Skeletal muscle satellite cell (primary cell): ENCODE measurements around the gene TMEM87A.

Experiments used
- H3K27me3 ChIP-seq: 2 replicates; pipeline ENCODE4 v1.7.0; 2013; ENCODE audit warnings: low read length; ENCODE audit not compliant: control insufficient read depth, insufficient read depth
- H3K36me3 ChIP-seq: 2 replicates; pipeline ENCODE4 v1.7.0; 2013; ENCODE audit warnings: mild to moderate bottlenecking, control low read depth, low read length; ENCODE audit not compliant: insufficient read depth
- H3K4me1 ChIP-seq: 2 replicates; pipeline ENCODE4 v1.7.0; 2013; ENCODE audit warnings: low read length; ENCODE audit not compliant: control insufficient read depth, insufficient read depth
- H3K4me2 ChIP-seq: 2 replicates; pipeline ENCODE4 v1.7.0; 2013; ENCODE audit warnings: mild to moderate bottlenecking, low read length
- H3K4me3 ChIP-seq: 2 replicates; pipeline ENCODE4 v1.7.0; 2013; ENCODE audit warnings: low read length
- H3K9ac ChIP-seq: 2 replicates; pipeline ENCODE4 v1.7.0; 2013; ENCODE audit warnings: mild to moderate bottlenecking, low read depth, low read length, moderate library complexity
- H3K9me3 ChIP-seq: replicated peaks from 2 replicates; pipeline ENCODE4 v1.7.0; 2013; ENCODE audit warnings: mild to moderate bottlenecking, control low read depth, low read length

The TMEM87A gene

DNA sequence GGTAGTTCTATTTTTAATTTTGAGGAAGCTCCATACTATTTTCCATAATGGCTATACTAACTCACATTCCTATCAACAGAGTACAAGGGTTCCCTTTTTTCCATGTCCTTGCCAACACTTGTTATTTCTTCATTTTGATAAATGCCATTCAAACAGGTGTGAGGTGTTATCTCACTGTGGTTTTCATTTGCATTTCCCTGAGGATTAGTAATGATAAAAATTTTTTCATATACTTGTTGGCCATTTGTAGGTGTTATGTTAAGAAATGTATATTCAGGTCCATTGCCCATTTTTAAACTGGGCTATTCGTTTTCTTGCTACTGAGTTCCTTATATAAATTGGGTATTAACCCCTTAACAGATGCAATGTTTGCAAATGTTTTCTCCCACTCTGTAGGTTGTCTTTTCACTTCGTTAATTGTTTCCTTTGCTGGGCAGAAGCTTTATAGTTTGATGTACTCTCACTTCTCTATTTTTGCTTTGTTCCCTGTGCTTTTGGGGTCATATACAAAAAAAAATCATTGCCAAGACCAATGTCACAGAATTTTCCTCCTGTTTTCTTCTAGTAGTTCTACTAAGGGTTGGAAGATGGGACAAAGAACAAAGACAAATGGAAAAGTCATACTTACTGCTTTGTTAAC, 54.2 kb downstream of the TMEM87A start:
- Histone ChIP-seq H3K9ac (no peak overlapping the region), H3K4me3 (no peak overlapping the region), H3K27me3 (no peaks in the 10 kb centered on the region), H3K36me3 (peaks cover 64% of the 10 kb centered on the region), H3K9me3 (no peaks in the 10 kb centered on the region), H3K4me1 (no peaks in the 10 kb centered on the region), H3K4me2 (no peak overlapping the region)

DNA sequence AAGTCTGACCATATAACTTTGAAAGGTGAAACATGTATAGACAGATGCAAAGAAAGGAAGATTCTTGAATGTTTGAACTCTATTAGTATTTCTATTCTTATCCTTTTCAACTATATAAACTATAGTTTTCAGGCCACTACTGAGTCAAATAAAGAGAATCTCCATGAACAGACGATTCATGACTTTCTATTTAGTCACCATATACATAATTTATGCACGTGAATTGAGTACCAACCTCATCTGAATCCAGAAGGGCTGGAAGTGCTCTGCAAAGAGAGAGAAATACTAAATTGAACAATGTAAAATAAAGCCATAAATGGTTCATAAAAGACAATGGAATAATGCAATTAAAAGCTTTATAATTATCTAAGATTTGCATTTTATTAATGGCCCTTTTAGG, 55.7 kb downstream of the TMEM87A start:
- peaks cover 76% of the 10 kb centered on the region for H3K36me3 ChIP-seq
- no peak overlapping the region for H3K9ac ChIP-seq
- no peaks in the 10 kb centered on the region for H3K9me3 ChIP-seq
- H3K27me3 ChIP-seq: no peaks in the 10 kb centered on the region
- no peak overlapping the region for H3K4me3 ChIP-seq
- H3K4me2 ChIP-seq: no peak overlapping the region
- no peaks in the 10 kb centered on the region for H3K4me1 ChIP-seq

DNA sequence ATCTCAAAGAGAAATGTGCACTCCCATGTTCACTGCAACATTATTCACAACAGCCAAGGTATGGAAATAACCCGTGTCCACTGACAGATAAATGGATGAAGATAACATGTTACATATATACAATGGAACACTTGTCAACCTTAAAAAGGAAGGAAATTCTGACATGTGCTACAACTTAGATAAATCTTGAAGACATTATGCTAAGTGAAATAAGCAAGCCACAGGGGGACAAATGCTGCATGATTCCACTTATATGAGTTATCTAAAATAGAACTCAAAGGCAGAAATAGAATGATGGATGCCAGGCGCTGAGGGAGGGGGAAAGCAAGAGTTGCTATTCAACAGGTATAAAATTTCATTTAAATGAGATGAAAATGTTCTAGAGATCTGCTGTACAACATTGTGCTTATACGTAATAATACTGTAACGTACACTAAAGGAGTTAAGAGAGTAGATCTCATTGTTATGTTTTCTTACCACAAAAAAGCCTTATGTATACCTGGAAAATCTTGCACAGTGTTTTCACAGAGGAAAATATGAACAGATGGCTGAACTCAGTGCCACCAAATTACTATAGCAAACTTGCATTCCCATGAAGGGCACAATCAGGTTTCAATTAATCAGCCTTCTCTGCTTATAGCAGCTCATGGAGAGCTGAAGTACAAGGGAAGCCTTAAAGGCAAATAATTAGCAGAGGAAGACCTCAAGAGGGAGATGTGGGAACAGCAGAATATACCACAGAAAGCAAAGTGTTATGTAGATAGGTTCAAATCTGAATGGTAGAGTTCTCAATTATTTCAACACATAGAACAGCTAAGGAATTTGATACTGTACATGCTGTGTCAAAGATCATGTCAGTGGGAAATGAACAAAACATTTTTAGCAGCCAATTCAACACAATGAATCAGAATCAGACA, 57.1 kb downstream of the TMEM87A start:
- Histone ChIP-seq H3K27me3 (no peaks in the 10 kb centered on the region), H3K9me3 (no peaks in the 10 kb centered on the region), H3K4me1 (no peaks in the 10 kb centered on the region), H3K36me3 (peaks cover 80% of the 10 kb centered on the region), H3K9ac (no peak overlapping the region), H3K4me3 (no peak overlapping the region), H3K4me2 (no peak overlapping the region)

DNA sequence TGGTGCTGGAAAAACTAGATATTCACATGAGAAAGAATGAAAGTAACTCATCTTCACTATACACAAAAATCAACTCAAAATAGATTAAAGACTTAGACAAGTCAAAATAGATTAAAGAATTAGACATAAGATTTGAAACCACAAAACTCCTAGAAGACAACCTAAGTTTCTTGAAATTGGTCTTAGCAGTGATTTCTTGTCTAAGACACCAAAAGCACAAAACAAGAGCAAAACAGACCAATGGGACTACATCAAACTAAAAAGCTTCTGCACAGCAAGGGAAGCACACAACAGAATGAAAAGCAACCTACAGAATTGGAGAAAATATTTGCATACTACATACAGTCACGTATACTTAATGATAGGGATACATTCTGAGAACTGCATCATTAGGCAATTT, 58.6 kb downstream of the TMEM87A start:
- peaks cover 85% of the 10 kb centered on the region for H3K36me3 ChIP-seq
- H3K9me3 ChIP-seq: no peaks in the 10 kb centered on the region
- no peak overlapping the region for H3K4me3 ChIP-seq
- H3K4me1 ChIP-seq: no peaks in the 10 kb centered on the region
- H3K4me2 ChIP-seq: no peak overlapping the region
- H3K9ac ChIP-seq: no peak overlapping the region
- H3K27me3 ChIP-seq: no peaks in the 10 kb centered on the region

DNA sequence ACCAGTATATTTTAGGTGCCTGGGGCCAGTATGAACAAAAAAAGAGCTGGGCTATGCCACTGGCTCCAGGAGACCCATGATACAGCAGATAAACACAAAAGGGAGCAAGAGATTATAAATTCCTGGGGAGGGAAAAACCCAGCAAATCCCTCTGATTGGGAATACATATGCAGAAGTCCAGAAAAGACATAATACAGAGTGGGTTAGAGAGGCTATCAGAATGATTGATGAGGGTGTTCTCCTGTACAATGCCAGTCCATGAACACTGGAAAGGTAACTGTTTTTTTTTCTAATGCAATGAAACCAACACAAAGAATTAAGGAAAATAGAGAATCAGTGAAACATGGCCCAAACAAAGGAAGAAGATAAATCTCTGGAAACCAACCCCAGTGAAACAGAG, 59.7 kb downstream of the TMEM87A start:
- Histone ChIP-seq H3K4me2 (no peak overlapping the region), H3K36me3 (peaks cover 82% of the 10 kb centered on the region), H3K4me1 (peaks cover under 1% of the 10 kb centered on the region), H3K4me3 (no peak overlapping the region), H3K27me3 (no peaks in the 10 kb centered on the region), H3K9me3 (no peaks in the 10 kb centered on the region), H3K9ac (no peak overlapping the region)

DNA sequence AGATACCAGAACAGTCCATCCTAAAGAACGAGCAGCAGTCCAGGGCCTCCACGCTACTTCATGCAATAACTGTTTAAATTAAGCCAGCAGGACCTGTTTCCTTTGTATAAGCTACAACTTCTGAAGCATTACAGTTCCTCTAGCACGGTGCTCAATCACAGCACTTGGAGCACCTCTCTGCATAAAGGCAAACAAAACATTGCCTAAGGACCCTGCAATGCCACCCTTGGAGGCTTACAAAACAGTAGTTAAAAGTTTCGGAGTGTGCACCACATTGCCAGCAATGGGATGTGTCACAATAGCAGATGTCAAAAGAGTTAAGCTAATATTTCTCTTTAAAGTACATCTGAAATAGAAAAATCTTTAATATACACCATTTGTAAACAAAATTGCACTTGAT, 62.5 kb downstream of the TMEM87A start:
- H3K4me2 ChIP-seq: no peak overlapping the region
- no peak overlapping the region for H3K9ac ChIP-seq
- no peaks in the 10 kb centered on the region for H3K27me3 ChIP-seq
- H3K4me3 ChIP-seq: no peak overlapping the region
- H3K4me1 ChIP-seq: peaks cover 14% of the 10 kb centered on the region
- no peaks in the 10 kb centered on the region for H3K9me3 ChIP-seq
- H3K36me3 ChIP-seq: peaks cover 62% of the 10 kb centered on the region

DNA sequence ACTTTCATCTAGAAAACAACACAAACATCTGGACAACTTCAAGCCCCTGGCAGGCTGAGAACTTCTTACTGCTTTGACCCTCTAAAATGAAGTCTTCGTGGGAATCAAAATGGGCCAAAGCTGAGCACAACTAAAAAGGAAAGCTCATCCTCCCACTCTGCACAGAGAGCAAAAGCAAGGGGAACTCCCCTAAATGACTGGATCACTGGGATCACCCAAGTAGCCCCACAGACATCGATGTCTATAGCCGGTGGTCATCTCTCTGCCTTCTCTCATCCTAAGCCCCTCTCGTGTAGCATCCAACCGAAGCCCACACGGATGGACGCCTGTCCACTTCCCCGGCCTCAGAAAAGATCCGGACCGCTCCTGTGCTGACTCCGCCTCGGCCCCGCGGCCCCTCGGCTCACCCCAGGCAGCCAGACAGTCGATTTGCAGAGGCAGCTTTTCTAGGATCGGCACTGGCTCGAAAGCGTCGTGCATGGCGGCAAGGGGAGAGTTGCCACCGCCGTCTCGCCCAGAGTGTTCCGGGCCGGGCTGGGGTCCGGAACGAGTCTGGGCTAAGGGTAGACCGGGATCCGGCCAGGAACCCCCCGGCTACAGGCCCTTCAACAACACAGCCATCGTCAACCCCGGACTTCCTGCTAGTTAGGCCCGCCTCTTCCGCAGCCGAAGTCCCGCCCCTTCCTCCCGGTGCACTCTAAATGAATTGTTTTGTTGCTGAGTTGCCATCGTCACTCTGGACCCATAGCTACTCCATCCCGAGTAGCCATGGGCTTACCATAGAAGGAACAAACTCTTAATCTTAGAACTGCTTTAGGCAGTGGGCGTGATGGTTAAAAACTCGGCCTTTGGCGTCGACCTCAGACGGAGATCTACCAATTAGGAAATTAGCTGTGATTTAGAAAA, 65.3 kb downstream of the TMEM87A start, which contains the start of gene VPS39:
Gene VPS39 (minus strand): TSS at position 631 of the 906 bp plus-strand sequence. CDS start 151 bp downstream, at position 480.
- no peaks in the 10 kb centered on the region for H3K9me3 ChIP-seq
- peak within 1 kb of the TSS; percentile 86 for H3K4me2 ChIP-seq
- H3K36me3 ChIP-seq: peaks cover 38% of the 10 kb centered on the region
- no peaks in the 10 kb centered on the region for H3K27me3 ChIP-seq
- H3K4me1 ChIP-seq: peaks cover 14% of the 10 kb centered on the region
- peak within 1 kb of the TSS; percentile 95 for H3K9ac ChIP-seq
- H3K4me3 ChIP-seq: peak within 1 kb of the TSS; percentile 90

DNA sequence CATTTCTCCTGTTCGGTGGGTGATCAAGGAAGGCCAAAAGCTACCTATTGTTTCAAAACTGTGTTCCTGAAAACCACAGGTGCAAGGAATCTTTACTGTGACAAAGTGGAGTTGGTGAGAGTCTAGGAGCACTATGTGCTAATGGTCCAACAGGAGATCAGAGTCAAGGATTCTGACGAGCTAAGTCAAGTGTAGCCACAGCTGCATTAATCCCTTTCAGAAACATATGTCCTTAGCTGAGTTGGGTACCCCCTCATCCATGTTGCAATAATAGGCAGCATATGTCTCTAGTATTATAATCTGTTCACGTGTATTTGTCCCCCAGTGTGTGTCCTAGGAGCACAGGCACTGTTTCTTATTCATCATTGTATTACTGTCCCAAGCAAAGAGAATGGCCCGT, 66.8 kb downstream of the TMEM87A start:
- H3K4me3 ChIP-seq: no peak overlapping the region
- no peak overlapping the region for H3K9ac ChIP-seq

DNA sequence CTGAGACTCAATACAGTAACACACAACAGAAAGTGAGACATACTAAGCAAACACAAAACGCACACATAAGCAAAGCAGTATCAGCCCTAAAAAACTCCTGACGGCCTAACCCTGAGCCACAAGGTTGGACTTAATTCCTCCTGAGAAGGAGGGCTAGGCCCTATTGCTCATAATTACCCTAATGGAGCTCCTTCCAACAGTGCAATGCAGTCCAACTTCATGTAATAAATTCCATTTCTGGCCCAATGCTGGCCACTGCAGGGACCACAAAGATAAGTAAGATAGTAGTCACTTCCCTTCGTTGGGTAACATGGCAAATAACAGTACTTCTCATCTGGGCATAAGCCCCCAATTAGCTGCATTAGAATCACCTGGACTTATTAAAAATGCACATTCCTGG, 69.3 kb downstream of the TMEM87A start:
- H3K9me3 ChIP-seq: no peaks in the 10 kb centered on the region
- no peak overlapping the region for H3K4me3 ChIP-seq
- no peak overlapping the region for H3K4me2 ChIP-seq
- H3K36me3 ChIP-seq: peaks cover 13% of the 10 kb centered on the region
- no peak overlapping the region for H3K9ac ChIP-seq
- H3K27me3 ChIP-seq: no peaks in the 10 kb centered on the region
- peaks cover 14% of the 10 kb centered on the region for H3K4me1 ChIP-seq

More for the DNA sequence above, 66.8 kb downstream of the TMEM87A start:
- no peaks in the 10 kb centered on the region for H3K27me3 ChIP-seq
- peaks cover 14% of the 10 kb centered on the region for H3K4me1 ChIP-seq
- H3K9me3 ChIP-seq: no peaks in the 10 kb centered on the region
- peak overlapping the region; percentile 86 for H3K4me2 ChIP-seq
- peaks cover 33% of the 10 kb centered on the region for H3K36me3 ChIP-seq

DNA sequence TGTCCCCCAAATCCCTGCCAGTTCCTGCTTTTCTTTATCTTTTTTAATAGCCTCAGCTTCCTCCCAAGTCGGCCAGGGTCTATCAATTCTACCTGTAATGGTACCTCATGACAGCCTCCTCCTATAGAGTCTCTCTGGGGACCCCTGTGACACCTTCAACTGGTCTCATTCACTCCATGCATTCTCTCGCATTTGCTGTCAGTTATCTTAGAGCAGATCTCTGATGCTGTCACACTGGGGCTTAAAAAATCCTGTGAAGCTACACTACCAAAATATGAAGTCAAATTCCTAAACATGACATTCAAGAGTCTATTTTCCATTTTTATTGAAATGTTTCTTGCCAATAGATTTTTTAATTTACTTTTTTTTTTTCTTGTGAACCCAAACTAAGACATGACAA, 70.6 kb downstream of the TMEM87A start:
- Histone ChIP-seq H3K9me3 (no peaks in the 10 kb centered on the region), H3K36me3 (peaks cover 17% of the 10 kb centered on the region), H3K9ac (no peak overlapping the region), H3K27me3 (no peaks in the 10 kb centered on the region), H3K4me3 (no peak overlapping the region), H3K4me2 (no peak overlapping the region), H3K4me1 (peaks cover 13% of the 10 kb centered on the region)

DNA sequence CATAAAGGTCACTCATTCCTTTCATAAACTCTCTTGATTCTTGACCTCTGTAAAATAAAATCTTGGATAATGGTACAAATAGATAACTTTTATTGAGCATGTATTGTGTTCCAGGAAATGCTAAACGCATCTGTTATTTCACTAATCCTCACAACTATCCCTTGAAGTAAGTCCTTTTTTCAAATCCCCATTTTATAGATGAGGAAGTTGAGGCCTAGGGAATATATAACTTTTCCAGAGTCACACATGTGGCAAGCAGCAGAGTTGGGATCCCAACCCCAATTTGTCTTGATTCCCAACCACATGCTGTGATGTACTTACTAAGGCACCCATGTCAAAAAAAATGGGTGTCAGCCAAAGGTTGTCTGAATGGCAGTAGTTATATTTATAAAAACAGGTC, 71.4 kb downstream of the TMEM87A start:
- no peak overlapping the region for H3K4me2 ChIP-seq
- no peak overlapping the region for H3K9ac ChIP-seq
- H3K27me3 ChIP-seq: no peaks in the 10 kb centered on the region
- no peaks in the 10 kb centered on the region for H3K9me3 ChIP-seq
- peaks cover 21% of the 10 kb centered on the region for H3K36me3 ChIP-seq
- H3K4me1 ChIP-seq: peaks cover 8% of the 10 kb centered on the region
- H3K4me3 ChIP-seq: no peak overlapping the region
